Panc1 (cell line): ENCODE data around the gene VTN. TPM values are rescaled to one million over a fixed set of nuclear protein-coding genes. Genes with fewer than 3 reads are reported as not detected.

Experiments
- ATAC-seq: fragments of 200-7000 bp; cut with Tn5 transposase; 2 replicates; pipeline ENCODE4 v1.9.1; 2020; ENCODE audit warnings: mild to moderate bottlenecking, moderate library complexity
- BruUV-seq: library from RNA; stranded (reverse); fragments of 400-500 nt; replicated peaks from 2 replicates; lab custom pipeline; 2021; lab: Mats Ljungman, UMichigan
- CTCF ChIA-PET: fragments of 300-600 bp; sonication (Branson Sonifier 250); formaldehyde crosslinking; loops from one replicate; lab custom pipeline; 2022; ENCODE audit warnings: antibody characterized with exemption; lab: Charles Lee
- POLR2A ChIA-PET: fragments of 300-600 bp; sonication (Branson Sonifier 250); formaldehyde crosslinking; loops from one replicate; lab custom pipeline; 2022; ENCODE audit warnings: antibody characterized with exemption; lab: Charles Lee
- DNase-seq: peaks from one replicate; pipeline ENCODE4 v3.0.0-alpha.2; 2010; ENCODE audit warnings: low read depth, low spot score
- H3K27ac ChIP-seq: 2 replicates; pipeline ENCODE4 v1.5.1; 2011; ENCODE audit warnings: mild to moderate bottlenecking, low read length, inconsistent platforms
- H3K27me3 ChIP-seq: fragments of 200-500 bp; sonication (Bioruptor generic); 2 replicates; pipeline ENCODE4 v1.6.0; 2014; ENCODE audit warnings: low read length, inconsistent platforms; ENCODE audit not compliant: control insufficient read depth, insufficient read depth
- H3K36me3 ChIP-seq: fragments of 200-500 bp; sonication (Bioruptor generic); 2 replicates; pipeline ENCODE4 v1.5.1; 2014; ENCODE audit warnings: inconsistent platforms, mild to moderate bottlenecking, low read length, moderate library complexity; ENCODE audit not compliant: control insufficient read depth, insufficient read depth
- H3K4me1 ChIP-seq: 2 replicates; pipeline ENCODE4 v1.5.1; 2011; ENCODE audit warnings: inconsistent platforms, mild to moderate bottlenecking, low read length, moderate library complexity; ENCODE audit not compliant: control insufficient read depth, insufficient read depth
- H3K4me3 ChIP-seq, 2 experiments: 2 replicates each; pipeline ENCODE4 v1.5.1; 2011 to 2012; ENCODE audit warnings: low read depth in 2 of 2, low read length in 2 of 2, mild to moderate bottlenecking in 2 of 2, inconsistent platforms in 1 of 2, moderate library complexity in 1 of 2
- H3K9me3 ChIP-seq: fragments of 200-500 bp; sonication (Bioruptor generic); 2 replicates; pipeline ENCODE4 v1.5.1; 2014; ENCODE audit warnings: low read depth, mild to moderate bottlenecking, inconsistent platforms, low read length, moderate library complexity; ENCODE audit not compliant: control insufficient read depth, insufficient read depth
- POLR2AphosphoS5 ChIP-seq: IDR thresholded peaks from 2 replicates; pipeline ENCODE4 v1.6.1; 2012; ENCODE audit warnings: mild to moderate bottlenecking, low read depth, low read length, moderate library complexity
- SIN3A ChIP-seq: IDR thresholded peaks from 2 replicates; pipeline ENCODE4 v1.6.1; 2012; ENCODE audit warnings: low read depth, mild to moderate bottlenecking, low read length, moderate library complexity, borderline replicate concordance; ENCODE audit not compliant: insufficient read depth
- TCF7L2 ChIP-seq: IDR thresholded peaks from 2 replicates; pipeline ENCODE4 v1.6.1; 2011; ENCODE audit warnings: mild to moderate bottlenecking, low read depth, low read length, inconsistent platforms
- in situ Hi-C: cut with HindIII; loops from 2 replicates; pipeline ENCODE4 v1.10.0; 2016; ENCODE audit warnings: low sequenced_read_pairs, low pct_unique_long_range_greater_than_20kb
- intact Hi-C: fragments of 100-400 bp; cut with micrococcal nuclease; formaldehyde crosslinking; loops from one replicate; pipeline ENCODE4 v1.10.0; 2022; ENCODE audit not compliant: unreplicated experiment
- total RNA-seq: library from RNA; stranded (reverse); gene quantifications from one replicate; pipeline ENCODE4 v1.2.1, GENCODE V29; 2021; ENCODE audit not compliant: unreplicated experiment
- TF ChIP-seq, protein P1 (sequence below): fragments of 450-650 bp; IDR thresholded peaks from 2 replicates; pipeline ENCODE4 v1.5.1; 2017; ENCODE audit warnings: mild to moderate bottlenecking
- TF ChIP-seq, protein P2 (sequence below), 2 experiments: IDR thresholded peaks; 2 replicates each; pipeline ENCODE4 v1.6.1; 2011 to 2012; ENCODE audit warnings: low read depth in 2 of 2, control low read depth in 1 of 2, low read length in 1 of 2, mild to moderate bottlenecking in 1 of 2, moderate library complexity in 1 of 2; ENCODE audit not compliant: insufficient read depth in 1 of 2

The VTN gene
- total RNA-seq, 1 experiment from 2014 or later: 2.3 TPM

DNA sequence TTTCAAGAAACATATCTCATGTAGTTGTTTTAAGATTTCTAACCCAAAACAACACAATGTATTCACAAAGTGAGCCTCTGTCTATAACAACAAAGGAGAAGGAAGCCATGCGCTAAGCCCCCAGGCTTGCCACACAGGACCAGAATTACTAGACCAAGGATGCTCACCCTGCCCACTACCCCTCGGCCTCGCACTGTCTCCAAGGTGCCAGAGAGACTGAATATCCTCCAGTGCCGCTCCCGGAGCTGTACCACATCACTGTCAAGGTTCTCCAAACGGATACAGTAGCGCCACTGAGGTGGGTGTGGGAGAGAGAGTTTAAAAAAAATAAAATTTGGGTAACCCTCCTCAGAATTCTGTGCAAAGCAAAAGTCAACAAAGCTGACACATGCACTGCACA, 19.8 kb downstream of the VTN start:
- peaks cover 20% of the 10 kb centered on the region for H3K36me3 ChIP-seq
- in situ Hi-C loops (no loop called here), intact Hi-C loops (no loop called here)
- H3K4me1 ChIP-seq: peaks cover 26% of the 10 kb centered on the region
- CTCF ChIA-PET: no interaction called here
- TF ChIP-seq SIN3A: no peak
- TF ChIP-seq POLR2AphosphoS5: no peak
- TF ChIP-seq, protein P1, sequence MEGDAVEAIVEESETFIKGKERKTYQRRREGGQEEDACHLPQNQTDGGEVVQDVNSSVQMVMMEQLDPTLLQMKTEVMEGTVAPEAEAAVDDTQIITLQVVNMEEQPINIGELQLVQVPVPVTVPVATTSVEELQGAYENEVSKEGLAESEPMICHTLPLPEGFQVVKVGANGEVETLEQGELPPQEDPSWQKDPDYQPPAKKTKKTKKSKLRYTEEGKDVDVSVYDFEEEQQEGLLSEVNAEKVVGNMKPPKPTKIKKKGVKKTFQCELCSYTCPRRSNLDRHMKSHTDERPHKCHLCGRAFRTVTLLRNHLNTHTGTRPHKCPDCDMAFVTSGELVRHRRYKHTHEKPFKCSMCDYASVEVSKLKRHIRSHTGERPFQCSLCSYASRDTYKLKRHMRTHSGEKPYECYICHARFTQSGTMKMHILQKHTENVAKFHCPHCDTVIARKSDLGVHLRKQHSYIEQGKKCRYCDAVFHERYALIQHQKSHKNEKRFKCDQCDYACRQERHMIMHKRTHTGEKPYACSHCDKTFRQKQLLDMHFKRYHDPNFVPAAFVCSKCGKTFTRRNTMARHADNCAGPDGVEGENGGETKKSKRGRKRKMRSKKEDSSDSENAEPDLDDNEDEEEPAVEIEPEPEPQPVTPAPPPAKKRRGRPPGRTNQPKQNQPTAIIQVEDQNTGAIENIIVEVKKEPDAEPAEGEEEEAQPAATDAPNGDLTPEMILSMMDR: no peak
- TF ChIP-seq, protein P2, sequence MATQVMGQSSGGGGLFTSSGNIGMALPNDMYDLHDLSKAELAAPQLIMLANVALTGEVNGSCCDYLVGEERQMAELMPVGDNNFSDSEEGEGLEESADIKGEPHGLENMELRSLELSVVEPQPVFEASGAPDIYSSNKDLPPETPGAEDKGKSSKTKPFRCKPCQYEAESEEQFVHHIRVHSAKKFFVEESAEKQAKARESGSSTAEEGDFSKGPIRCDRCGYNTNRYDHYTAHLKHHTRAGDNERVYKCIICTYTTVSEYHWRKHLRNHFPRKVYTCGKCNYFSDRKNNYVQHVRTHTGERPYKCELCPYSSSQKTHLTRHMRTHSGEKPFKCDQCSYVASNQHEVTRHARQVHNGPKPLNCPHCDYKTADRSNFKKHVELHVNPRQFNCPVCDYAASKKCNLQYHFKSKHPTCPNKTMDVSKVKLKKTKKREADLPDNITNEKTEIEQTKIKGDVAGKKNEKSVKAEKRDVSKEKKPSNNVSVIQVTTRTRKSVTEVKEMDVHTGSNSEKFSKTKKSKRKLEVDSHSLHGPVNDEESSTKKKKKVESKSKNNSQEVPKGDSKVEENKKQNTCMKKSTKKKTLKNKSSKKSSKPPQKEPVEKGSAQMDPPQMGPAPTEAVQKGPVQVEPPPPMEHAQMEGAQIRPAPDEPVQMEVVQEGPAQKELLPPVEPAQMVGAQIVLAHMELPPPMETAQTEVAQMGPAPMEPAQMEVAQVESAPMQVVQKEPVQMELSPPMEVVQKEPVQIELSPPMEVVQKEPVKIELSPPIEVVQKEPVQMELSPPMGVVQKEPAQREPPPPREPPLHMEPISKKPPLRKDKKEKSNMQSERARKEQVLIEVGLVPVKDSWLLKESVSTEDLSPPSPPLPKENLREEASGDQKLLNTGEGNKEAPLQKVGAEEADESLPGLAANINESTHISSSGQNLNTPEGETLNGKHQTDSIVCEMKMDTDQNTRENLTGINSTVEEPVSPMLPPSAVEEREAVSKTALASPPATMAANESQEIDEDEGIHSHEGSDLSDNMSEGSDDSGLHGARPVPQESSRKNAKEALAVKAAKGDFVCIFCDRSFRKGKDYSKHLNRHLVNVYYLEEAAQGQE (IDR thresholded peaks at IDR 0.05; ENCODE audit: insufficient read depth in 1 of 2, low read depth in 2 of 2, low read length in 1 of 2): no peak
- no peak for TF ChIP-seq TCF7L2
- H3K27me3 ChIP-seq: no peaks in the 10 kb centered on the region
- no peak overlapping the region for H3K27ac ChIP-seq
- BruUV-seq: no TSS peak
- no peaks in the 10 kb centered on the region for H3K9me3 ChIP-seq
- DNase-seq: no peak
- POLR2A ChIA-PET: no interaction called here
- no peak for ATAC-seq
- no peak overlapping the region for H3K4me3 ChIP-seq

DNA sequence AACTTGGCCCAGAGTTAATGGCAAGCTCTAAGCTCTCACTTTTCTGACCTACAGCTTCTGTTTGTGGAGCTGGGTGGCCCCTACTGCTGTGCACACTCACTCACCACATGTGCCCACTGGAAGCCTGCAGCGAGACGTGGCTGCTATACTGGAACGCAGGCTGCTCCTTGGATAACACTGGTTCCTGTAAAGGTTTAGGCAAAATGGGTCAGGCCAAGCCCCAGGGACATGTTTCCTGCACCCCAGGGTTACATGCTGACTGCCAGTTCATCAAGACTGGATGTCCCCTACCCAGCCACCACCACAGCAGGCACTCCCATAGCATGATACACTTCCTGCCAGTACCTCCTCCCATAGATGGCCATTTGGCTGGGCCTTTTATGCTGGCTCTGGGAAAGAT, 21.1 kb downstream of the VTN start:
- no peak for ATAC-seq
- no TSS peak for BruUV-seq
- in situ Hi-C loops (no loop called here), intact Hi-C loops (no loop called here)
- Histone ChIP-seq H3K27ac (no peak overlapping the region), H3K27me3 (no peaks in the 10 kb centered on the region), H3K4me3 (no peak overlapping the region), H3K4me1 (peaks cover 26% of the 10 kb centered on the region), H3K9me3 (no peaks in the 10 kb centered on the region), H3K36me3 (peaks cover 20% of the 10 kb centered on the region)
- CTCF ChIA-PET: interaction anchor here (0.6 kb wide), 1 partner anchor 78 kb away, joined by 4 read pairs; no protein-coding TSS in a partner anchor
- no peak for DNase-seq
- POLR2A ChIA-PET: interaction anchor here (0.9 kb wide), 1 partner anchor 9 kb away, joined by 4 read pairs; the partner anchor contains the start of gene POLDIP2
- TF ChIP-seq, protein P1: no peak
- TF ChIP-seq POLR2AphosphoS5 (no peak), SIN3A (no peak), TCF7L2 (no peak)
- TF ChIP-seq, protein P2 (IDR thresholded peaks at IDR 0.05; ENCODE audit: insufficient read depth in 1 of 2, low read depth in 2 of 2, low read length in 1 of 2): no peak
